GM23338 (cell line): Measurements from ENCODE around the gene LATS1. TPM values are rescaled to one million over a fixed set of nuclear protein-coding genes. Genes with fewer than 3 reads are reported as not detected.

Experiments
- ATAC-seq: fragments of 200-7000 bp; cut with Tn5 transposase; 3 replicates; pipeline ENCODE4 v1.9.1; 2020
- DNase-seq: peaks from one replicate; pipeline ENCODE4 v3.0.0-alpha.2; 2015; ENCODE audit warnings: low spot score
- H2AFZ ChIP-seq: fragments of 200-600 bp; sonication (generic); 2 replicates; pipeline ENCODE4 v1.8.0; 2016; ENCODE audit warnings: antibody characterized with exemption, mild to moderate bottlenecking, moderate library complexity
- H3F3A ChIP-seq: fragments of 200-600 bp; sonication (generic); replicated peaks from 2 replicates; pipeline ENCODE4 v1.8.0; 2017; ENCODE audit warnings: antibody characterized with exemption, mixed run types, low read depth
- H3K27ac ChIP-seq: fragments of 200-600 bp; sonication (generic); 2 replicates; pipeline ENCODE4 v1.6.1; 2016; ENCODE audit warnings: low read depth
- H3K27me3 ChIP-seq: fragments of 200-600 bp; sonication (generic); 2 replicates; pipeline ENCODE4 v1.8.0; 2016; ENCODE audit warnings: mild to moderate bottlenecking, mixed run types, moderate library complexity; ENCODE audit not compliant: insufficient read depth
- H3K36me3 ChIP-seq: fragments of 200-600 bp; sonication (generic); 2 replicates; pipeline ENCODE4 v1.8.0; 2016; ENCODE audit warnings: mild to moderate bottlenecking; ENCODE audit not compliant: insufficient read depth
- H3K4me1 ChIP-seq: fragments of 200-600 bp; sonication (generic); 2 replicates; pipeline ENCODE4 v1.8.0; 2016; ENCODE audit warnings: mild to moderate bottlenecking, moderate library complexity; ENCODE audit not compliant: insufficient read depth
- H3K4me2 ChIP-seq: fragments of 200-600 bp; sonication (generic); 2 replicates; pipeline ENCODE4 v1.7.1; 2017; ENCODE audit warnings: mixed run types
- H3K4me3 ChIP-seq: fragments of 200-600 bp; sonication (generic); 2 replicates; pipeline ENCODE4 v1.6.1; 2016; ENCODE audit warnings: mixed run types
- H3K79me2 ChIP-seq: fragments of 200-600 bp; sonication (generic); replicated peaks from 2 replicates; pipeline ENCODE4 v1.8.0; 2017; ENCODE audit warnings: mild to moderate bottlenecking; ENCODE audit not compliant: insufficient read depth
- H3K9me2 ChIP-seq: fragments of 200-600 bp; sonication (generic); 2 replicates; pipeline ENCODE4 v1.8.0; 2017; ENCODE audit not compliant: insufficient read depth
- H4K20me1 ChIP-seq: fragments of 200-600 bp; sonication (generic); replicated peaks from 2 replicates; pipeline ENCODE4 v1.8.0; 2017; ENCODE audit warnings: mild to moderate bottlenecking; ENCODE audit not compliant: insufficient read depth
- H3K27ac Mint-ChIP-seq: 2 replicates; pipeline ENCODE4 v1.8.0; 2020; ENCODE audit warnings: inconsistent platforms, mild to moderate bottlenecking, moderate library complexity, mixed read lengths
- H3K27me3 Mint-ChIP-seq: 3 replicates; pipeline ENCODE4 v1.8.0; 2022; ENCODE audit warnings: low read depth, mild to moderate bottlenecking, moderate library complexity, mixed read lengths, inconsistent platforms; ENCODE audit not compliant: insufficient read depth, poor library complexity
- H3K36me3 Mint-ChIP-seq: 3 replicates; pipeline ENCODE4 v1.8.0; 2021; ENCODE audit warnings: low read depth, mild to moderate bottlenecking, inconsistent platforms, moderate library complexity, mixed read lengths
- H3K4me1 Mint-ChIP-seq: 3 replicates; pipeline ENCODE4 v1.8.0; 2020; ENCODE audit warnings: mild to moderate bottlenecking, inconsistent platforms, mixed read lengths
- H3K4me3 Mint-ChIP-seq: 3 replicates; pipeline ENCODE4 v1.8.0; 2021; ENCODE audit warnings: moderate library complexity, mild to moderate bottlenecking, inconsistent platforms, mixed read lengths
- H3K9me3 Mint-ChIP-seq: 3 replicates; pipeline ENCODE4 v1.8.0; 2020; ENCODE audit warnings: moderate library complexity, mild to moderate bottlenecking, inconsistent platforms, mixed read lengths
- CREB1 ChIP-seq: fragments of 250-450 bp; sonication (Bioruptor Pico); IDR thresholded peaks from 2 replicates; pipeline ENCODE4 v1.5.0; 2020; ENCODE audit warnings: low read depth, mild to moderate bottlenecking, moderate library complexity
- EZH2 ChIP-seq: fragments of 200-600 bp; sonication (generic); IDR thresholded peaks from one replicate; pipeline ENCODE4 v1.8.0; 2017; ENCODE audit warnings: antibody characterized with exemption, mild to moderate bottlenecking, low read depth; ENCODE audit not compliant: unreplicated experiment
- EZH2phosphoT487 ChIP-seq: fragments of 200-600 bp; sonication (generic); IDR thresholded peaks from one replicate; pipeline ENCODE4 v1.8.1; 2018; ENCODE audit warnings: antibody characterized with exemption; ENCODE audit not compliant: unreplicated experiment
- JUNB ChIP-seq: IDR thresholded peaks from one replicate; pipeline ENCODE4 v1.6.1; 2016; ENCODE audit warnings: antibody characterized with exemption; ENCODE audit not compliant: unreplicated experiment
- NANOG ChIP-seq: IDR thresholded peaks from 2 replicates; pipeline ENCODE4 v1.6.1; 2016; ENCODE audit warnings: antibody characterized with exemption, borderline replicate concordance
- POLR2AphosphoS5 ChIP-seq: IDR thresholded peaks from 2 replicates; pipeline ENCODE4 v1.6.1; 2016; ENCODE audit warnings: antibody characterized with exemption, low read depth
- STAT1 ChIP-seq: IDR thresholded peaks from one replicate; pipeline ENCODE4 v1.6.1; 2016; ENCODE audit warnings: antibody characterized with exemption; ENCODE audit not compliant: unreplicated experiment
- ZNF114 ChIP-seq: fragments of 250-450 bp; sonication (Bioruptor Pico); IDR thresholded peaks from 2 replicates; pipeline ENCODE4 v1.5.0; 2020; ENCODE audit warnings: mild to moderate bottlenecking, moderate library complexity
- ZNF331 ChIP-seq: fragments of 250-450 bp; sonication (Bioruptor Pico); IDR thresholded peaks from 2 replicates; pipeline ENCODE4 v1.5.0; 2020; ENCODE audit warnings: low read depth, mild to moderate bottlenecking, moderate library complexity
- polyA plus RNA-seq: library from polyadenylated mRNA; unstranded; fragments of >200 nt; fragmentation: Nextera tagmentation; extraction: Ambion mirVana; gene quantifications from 2 replicates; pipeline ENCODE4 v1.2.1, GENCODE V29; 2016
- total RNA-seq: library from RNA; depleted of rRNA; stranded (reverse); fragments of >200 nt; shearing (Covaris generic); gene quantifications from 2 replicates; pipeline ENCODE4 v1.2.3, GENCODE V29; 2014
- TF ChIP-seq, protein P1 (sequence below): IDR thresholded peaks from one replicate; pipeline ENCODE4 v1.6.1; 2018; ENCODE audit warnings: antibody characterized with exemption; ENCODE audit not compliant: unreplicated experiment
- TF ChIP-seq, protein P2 (sequence below), 2 experiments: fragments of 200-600 bp in 1 of 2; sonication (generic) in 1 of 2; conservative IDR thresholded peaks; 2 replicates each; pipeline versions ENCODE4 v1.5.1 to v1.6.1; 2016 to 2017; ENCODE audit warnings: antibody characterized with exemption in 2 of 2, low read depth in 2 of 2, mild to moderate bottlenecking in 2 of 2, moderate library complexity in 1 of 2
- TF ChIP-seq, protein P3 (sequence below): IDR thresholded peaks from 2 replicates; pipeline ENCODE4 v1.6.1; 2016; ENCODE audit warnings: antibody characterized with exemption
- TF ChIP-seq, protein P4 (sequence below): fragments of 250-450 bp; sonication (Bioruptor Pico); IDR thresholded peaks from 2 replicates; pipeline ENCODE4 v1.5.0; 2020; ENCODE audit warnings: mild to moderate bottlenecking, moderate library complexity

Gene LATS1
- total and polyA plus RNA-seq, 2 experiments from 2014 or later = 7.5 to 18.8 TPM

DNA sequence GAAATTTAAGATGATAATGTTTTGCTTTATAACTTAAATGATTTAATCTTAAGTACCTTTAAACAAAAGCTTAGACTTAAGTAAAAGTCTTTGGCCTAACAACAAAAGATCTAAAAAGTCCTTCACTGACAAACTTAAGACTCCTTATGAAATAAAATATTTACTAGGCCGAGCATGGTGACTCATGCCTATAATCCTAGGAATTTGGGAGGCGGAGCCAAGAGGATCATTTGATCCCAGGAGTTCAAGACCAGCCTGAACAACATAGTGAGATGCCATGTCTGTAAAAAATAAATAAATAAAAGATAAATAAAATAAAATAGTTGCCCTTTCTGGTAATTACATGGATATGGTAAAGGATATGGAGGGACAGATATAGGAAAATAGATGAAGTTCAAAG lies 81.8 kb downstream of the LATS1 start:
- Mint-ChIP-seq H3K4me3 (no peak overlapping the region), H3K4me1 (no peaks in the 10 kb centered on the region), H3K36me3 (peaks cover 2% of the 10 kb centered on the region; the same call in 1 of the 3 replicates), H3K9me3 (no peaks in the 10 kb centered on the region), H3K27ac (no peak overlapping the region), H3K27me3 (no peaks in the 10 kb centered on the region)
- no peaks in the 10 kb centered on the region for H3K36me3 ChIP-seq
- no peaks in the 10 kb centered on the region for H3K27me3 ChIP-seq
- H3K79me2 ChIP-seq = peaks cover 7% of the 10 kb centered on the region
- no peaks in the 10 kb centered on the region for H3F3A ChIP-seq
- H3K27ac ChIP-seq = no peak overlapping the region
- H3K4me2 ChIP-seq = no peak overlapping the region
- H3K4me1 ChIP-seq = no peaks in the 10 kb centered on the region
- H3K4me3 ChIP-seq = no peak overlapping the region
- TF ChIP-seq, protein P1, sequence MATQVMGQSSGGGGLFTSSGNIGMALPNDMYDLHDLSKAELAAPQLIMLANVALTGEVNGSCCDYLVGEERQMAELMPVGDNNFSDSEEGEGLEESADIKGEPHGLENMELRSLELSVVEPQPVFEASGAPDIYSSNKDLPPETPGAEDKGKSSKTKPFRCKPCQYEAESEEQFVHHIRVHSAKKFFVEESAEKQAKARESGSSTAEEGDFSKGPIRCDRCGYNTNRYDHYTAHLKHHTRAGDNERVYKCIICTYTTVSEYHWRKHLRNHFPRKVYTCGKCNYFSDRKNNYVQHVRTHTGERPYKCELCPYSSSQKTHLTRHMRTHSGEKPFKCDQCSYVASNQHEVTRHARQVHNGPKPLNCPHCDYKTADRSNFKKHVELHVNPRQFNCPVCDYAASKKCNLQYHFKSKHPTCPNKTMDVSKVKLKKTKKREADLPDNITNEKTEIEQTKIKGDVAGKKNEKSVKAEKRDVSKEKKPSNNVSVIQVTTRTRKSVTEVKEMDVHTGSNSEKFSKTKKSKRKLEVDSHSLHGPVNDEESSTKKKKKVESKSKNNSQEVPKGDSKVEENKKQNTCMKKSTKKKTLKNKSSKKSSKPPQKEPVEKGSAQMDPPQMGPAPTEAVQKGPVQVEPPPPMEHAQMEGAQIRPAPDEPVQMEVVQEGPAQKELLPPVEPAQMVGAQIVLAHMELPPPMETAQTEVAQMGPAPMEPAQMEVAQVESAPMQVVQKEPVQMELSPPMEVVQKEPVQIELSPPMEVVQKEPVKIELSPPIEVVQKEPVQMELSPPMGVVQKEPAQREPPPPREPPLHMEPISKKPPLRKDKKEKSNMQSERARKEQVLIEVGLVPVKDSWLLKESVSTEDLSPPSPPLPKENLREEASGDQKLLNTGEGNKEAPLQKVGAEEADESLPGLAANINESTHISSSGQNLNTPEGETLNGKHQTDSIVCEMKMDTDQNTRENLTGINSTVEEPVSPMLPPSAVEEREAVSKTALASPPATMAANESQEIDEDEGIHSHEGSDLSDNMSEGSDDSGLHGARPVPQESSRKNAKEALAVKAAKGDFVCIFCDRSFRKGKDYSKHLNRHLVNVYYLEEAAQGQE = no peak
- TF ChIP-seq EZH2phosphoT487 (no peak), NANOG (no peak), POLR2AphosphoS5 (no peak), JUNB (no peak), ZNF331 (CRISPR knock-in tag) (no peak), STAT1 (no peak), CREB1 (CRISPR knock-in tag) (no peak), ZNF114 (CRISPR knock-in tag) (no peak), EZH2 (no peak)
- TF ChIP-seq, protein P2, sequence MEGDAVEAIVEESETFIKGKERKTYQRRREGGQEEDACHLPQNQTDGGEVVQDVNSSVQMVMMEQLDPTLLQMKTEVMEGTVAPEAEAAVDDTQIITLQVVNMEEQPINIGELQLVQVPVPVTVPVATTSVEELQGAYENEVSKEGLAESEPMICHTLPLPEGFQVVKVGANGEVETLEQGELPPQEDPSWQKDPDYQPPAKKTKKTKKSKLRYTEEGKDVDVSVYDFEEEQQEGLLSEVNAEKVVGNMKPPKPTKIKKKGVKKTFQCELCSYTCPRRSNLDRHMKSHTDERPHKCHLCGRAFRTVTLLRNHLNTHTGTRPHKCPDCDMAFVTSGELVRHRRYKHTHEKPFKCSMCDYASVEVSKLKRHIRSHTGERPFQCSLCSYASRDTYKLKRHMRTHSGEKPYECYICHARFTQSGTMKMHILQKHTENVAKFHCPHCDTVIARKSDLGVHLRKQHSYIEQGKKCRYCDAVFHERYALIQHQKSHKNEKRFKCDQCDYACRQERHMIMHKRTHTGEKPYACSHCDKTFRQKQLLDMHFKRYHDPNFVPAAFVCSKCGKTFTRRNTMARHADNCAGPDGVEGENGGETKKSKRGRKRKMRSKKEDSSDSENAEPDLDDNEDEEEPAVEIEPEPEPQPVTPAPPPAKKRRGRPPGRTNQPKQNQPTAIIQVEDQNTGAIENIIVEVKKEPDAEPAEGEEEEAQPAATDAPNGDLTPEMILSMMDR (conservative IDR thresholded peaks at IDR 0.05; ENCODE audit: low read depth in 2 of 2) = no peak
- TF ChIP-seq, protein P3, sequence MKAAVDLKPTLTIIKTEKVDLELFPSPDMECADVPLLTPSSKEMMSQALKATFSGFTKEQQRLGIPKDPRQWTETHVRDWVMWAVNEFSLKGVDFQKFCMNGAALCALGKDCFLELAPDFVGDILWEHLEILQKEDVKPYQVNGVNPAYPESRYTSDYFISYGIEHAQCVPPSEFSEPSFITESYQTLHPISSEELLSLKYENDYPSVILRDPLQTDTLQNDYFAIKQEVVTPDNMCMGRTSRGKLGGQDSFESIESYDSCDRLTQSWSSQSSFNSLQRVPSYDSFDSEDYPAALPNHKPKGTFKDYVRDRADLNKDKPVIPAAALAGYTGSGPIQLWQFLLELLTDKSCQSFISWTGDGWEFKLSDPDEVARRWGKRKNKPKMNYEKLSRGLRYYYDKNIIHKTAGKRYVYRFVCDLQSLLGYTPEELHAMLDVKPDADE = no peak
- TF ChIP-seq, protein P4, sequence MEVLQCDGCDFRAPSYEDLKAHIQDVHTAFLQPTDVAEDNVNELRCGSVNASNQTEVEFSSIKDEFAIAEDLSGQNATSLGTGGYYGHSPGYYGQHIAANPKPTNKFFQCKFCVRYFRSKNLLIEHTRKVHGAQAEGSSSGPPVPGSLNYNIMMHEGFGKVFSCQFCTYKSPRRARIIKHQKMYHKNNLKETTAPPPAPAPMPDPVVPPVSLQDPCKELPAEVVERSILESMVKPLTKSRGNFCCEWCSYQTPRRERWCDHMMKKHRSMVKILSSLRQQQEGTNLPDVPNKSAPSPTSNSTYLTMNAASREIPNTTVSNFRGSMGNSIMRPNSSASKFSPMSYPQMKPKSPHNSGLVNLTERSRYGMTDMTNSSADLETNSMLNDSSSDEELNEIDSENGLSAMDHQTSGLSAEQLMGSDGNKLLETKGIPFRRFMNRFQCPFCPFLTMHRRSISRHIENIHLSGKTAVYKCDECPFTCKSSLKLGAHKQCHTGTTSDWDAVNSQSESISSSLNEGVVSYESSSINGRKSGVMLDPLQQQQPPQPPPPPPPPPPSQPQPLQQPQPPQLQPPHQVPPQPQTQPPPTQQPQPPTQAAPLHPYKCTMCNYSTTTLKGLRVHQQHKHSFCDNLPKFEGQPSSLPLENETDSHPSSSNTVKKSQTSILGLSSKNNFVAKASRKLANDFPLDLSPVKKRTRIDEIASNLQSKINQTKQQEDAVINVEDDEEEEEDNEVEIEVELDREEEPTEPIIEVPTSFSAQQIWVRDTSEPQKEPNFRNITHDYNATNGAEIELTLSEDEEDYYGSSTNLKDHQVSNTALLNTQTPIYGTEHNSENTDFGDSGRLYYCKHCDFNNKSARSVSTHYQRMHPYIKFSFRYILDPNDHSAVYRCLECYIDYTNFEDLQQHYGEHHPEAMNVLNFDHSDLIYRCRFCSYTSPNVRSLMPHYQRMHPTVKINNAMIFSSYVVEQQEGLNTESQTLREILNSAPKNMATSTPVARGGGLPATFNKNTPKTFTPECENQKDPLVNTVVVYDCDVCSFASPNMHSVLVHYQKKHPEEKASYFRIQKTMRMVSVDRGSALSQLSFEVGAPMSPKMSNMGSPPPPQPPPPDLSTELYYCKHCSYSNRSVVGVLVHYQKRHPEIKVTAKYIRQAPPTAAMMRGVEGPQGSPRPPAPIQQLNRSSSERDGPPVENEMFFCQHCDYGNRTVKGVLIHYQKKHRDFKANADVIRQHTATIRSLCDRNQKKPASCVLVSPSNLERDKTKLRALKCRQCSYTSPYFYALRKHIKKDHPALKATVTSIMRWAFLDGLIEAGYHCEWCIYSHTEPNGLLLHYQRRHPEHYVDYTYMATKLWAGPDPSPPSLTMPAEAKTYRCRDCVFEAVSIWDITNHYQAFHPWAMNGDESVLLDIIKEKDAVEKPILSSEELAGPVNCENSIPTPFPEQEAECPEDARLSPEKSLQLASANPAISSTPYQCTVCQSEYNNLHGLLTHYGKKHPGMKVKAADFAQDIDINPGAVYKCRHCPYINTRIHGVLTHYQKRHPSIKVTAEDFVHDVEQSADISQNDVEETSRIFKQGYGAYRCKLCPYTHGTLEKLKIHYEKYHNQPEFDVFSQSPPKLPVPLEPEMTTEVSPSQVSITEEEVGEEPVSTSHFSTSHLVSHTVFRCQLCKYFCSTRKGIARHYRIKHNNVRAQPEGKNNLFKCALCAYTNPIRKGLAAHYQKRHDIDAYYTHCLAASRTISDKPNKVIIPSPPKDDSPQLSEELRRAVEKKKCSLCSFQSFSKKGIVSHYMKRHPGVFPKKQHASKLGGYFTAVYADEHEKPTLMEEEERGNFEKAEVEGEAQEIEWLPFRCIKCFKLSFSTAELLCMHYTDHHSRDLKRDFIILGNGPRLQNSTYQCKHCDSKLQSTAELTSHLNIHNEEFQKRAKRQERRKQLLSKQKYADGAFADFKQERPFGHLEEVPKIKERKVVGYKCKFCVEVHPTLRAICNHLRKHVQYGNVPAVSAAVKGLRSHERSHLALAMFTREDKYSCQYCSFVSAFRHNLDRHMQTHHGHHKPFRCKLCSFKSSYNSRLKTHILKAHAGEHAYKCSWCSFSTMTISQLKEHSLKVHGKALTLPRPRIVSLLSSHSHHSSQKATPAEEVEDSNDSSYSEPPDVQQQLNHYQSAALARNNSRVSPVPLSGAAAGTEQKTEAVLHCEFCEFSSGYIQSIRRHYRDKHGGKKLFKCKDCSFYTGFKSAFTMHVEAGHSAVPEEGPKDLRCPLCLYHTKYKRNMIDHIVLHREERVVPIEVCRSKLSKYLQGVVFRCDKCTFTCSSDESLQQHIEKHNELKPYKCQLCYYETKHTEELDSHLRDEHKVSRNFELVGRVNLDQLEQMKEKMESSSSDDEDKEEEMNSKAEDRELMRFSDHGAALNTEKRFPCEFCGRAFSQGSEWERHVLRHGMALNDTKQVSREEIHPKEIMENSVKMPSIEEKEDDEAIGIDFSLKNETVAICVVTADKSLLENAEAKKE (CRISPR knock-in tag) = no peak
- H2AFZ ChIP-seq = no peak overlapping the region
- H3K9me2 ChIP-seq = no peaks in the 10 kb centered on the region
- H4K20me1 ChIP-seq = peaks cover 9% of the 10 kb centered on the region; the same call in 1 of the 2 replicates
- DNase-seq (peak; percentile 41), ATAC-seq (no peak)
